Middle frontal gyrus (tissue), 1 donor: ENCODE data around the gene MFNG.

Experiments
- DNase-seq: peaks from one replicate; pipeline ENCODE4 v3.0.0-alpha.2; 2015; ENCODE audit warnings: low spot score; ENCODE audit errors: extremely low spot score

Gene MFNG

GRCh38 chr22:37448516-37449127 is 37.6 kb downstream of the MFNG start:
- no peak for DNase-seq

- no peak for DNase-seq
These were observed 40.7 kb downstream of the MFNG start for GRCh38 chr22:37445501-37445900.

- DNase-seq = no peak
These were observed 42.2 kb downstream of the MFNG start for GRCh38 chr22:37443977-37444376.

GRCh38 chr22:37443086-37443485 is 43.1 kb downstream of the MFNG start:
- DNase-seq = no peak

GRCh38 chr22:37442537-37442936 is 43.6 kb downstream of the MFNG start:
- DNase-seq = no peak

- DNase-seq = no peak
These were observed 44.0 kb downstream of the MFNG start for GRCh38 chr22:37442135-37442534.

GRCh38 chr22:37440875-37441274 is 45.3 kb downstream of the MFNG start:
- no peak for DNase-seq

- DNase-seq = no peak
These were observed 46.8 kb downstream of the MFNG start for GRCh38 chr22:37439347-37439746.

GRCh38 chr22:37435970-37436603 is 50.1 kb downstream of the MFNG start:
- DNase-seq = no peak

- no peak for DNase-seq
These were observed 52.4 kb downstream of the MFNG start for GRCh38 chr22:37433786-37434185.

- no peak for DNase-seq
These were observed 53.5 kb downstream of the MFNG start for GRCh38 chr22:37432708-37433054.

GRCh38 chr22:37431801-37432707 is 54.1 kb downstream of the MFNG start:
- no peak for DNase-seq

GRCh38 chr22:37431366-37431765 is 54.8 kb downstream of the MFNG start:
- DNase-seq = no peak

GRCh38 chr22:37430941-37431340 is 55.2 kb downstream of the MFNG start:
- no peak for DNase-seq

- no peak for DNase-seq
These were observed 57.3 kb downstream of the MFNG start for GRCh38 chr22:37428649-37429586.

- no peak for DNase-seq
These were observed 58.2 kb downstream of the MFNG start for GRCh38 chr22:37427711-37428635.

- DNase-seq = no peak
These were observed 59.0 kb downstream of the MFNG start, which contains the start of gene ELFN2 for GRCh38 chr22:37427135-37427710. ELFN2 (minus strand) TSS chr22:37427479; CDS start chr22:37375534, 51,945 bp downstream.

- no peak for DNase-seq
These were observed 59.5 kb downstream of the MFNG start for GRCh38 chr22:37426706-37427134.

GRCh38 chr22:37425800-37426705 is 60.1 kb downstream of the MFNG start:
- DNase-seq = no peak
